ENCODE measurements around the gene RAMP1.

The RAMP1 gene

GRCh38 chr2:237952851-237953250 lies 93.4 kb downstream of the RAMP1 start:
- no peak overlapping the region for H3K9ac ChIP-seq
- no peaks in the 10 kb centered on the region for H3K27me3 ChIP-seq
- no peaks in the 10 kb centered on the region for H3K36me3 ChIP-seq
- H3K9me3 ChIP-seq = peaks cover 7% of the 10 kb centered on the region
- H4K20me1 ChIP-seq = no peaks in the 10 kb centered on the region
- no peak for TF ChIP-seq Cebpa-rat (IDR thresholded peaks at IDR 0.05)
- H3K4me3 ChIP-seq = no peak overlapping the region
- no peak overlapping the region for H3K27ac ChIP-seq
- no peak overlapping the region for H3K4me2 ChIP-seq
- H3K4me1 ChIP-seq = peaks cover 16% of the 10 kb centered on the region

GRCh38 chr2:237955640-237956401 lies 96.4 kb downstream of the RAMP1 start:
- Histone ChIP-seq H3K4me1 (peaks cover 16% of the 10 kb centered on the region), H3K9ac (no peak overlapping the region), H3K4me3 (no peak overlapping the region), H3K4me2 (no peak overlapping the region), H3K27ac (no peak overlapping the region), H3K27me3 (no peaks in the 10 kb centered on the region), H3K9me3 (peaks cover 7% of the 10 kb centered on the region), H4K20me1 (no peaks in the 10 kb centered on the region), H3K36me3 (no peaks in the 10 kb centered on the region)
- TF ChIP-seq Cebpa-rat (IDR thresholded peaks at IDR 0.05) = no peak

- Histone ChIP-seq H3K27me3 (no peaks in the 10 kb centered on the region), H3K27ac (no peak overlapping the region), H3K36me3 (no peaks in the 10 kb centered on the region), H3K9me3 (peaks cover 10% of the 10 kb centered on the region), H4K20me1 (no peaks in the 10 kb centered on the region), H3K4me2 (no peak overlapping the region), H3K4me1 (peaks cover 16% of the 10 kb centered on the region), H3K4me3 (no peak overlapping the region), H3K9ac (no peak overlapping the region)
- TF ChIP-seq Cebpa-rat (IDR thresholded peaks at IDR 0.05) = no peak
Measured at GRCh38 chr2:237956402-237956736, 96.9 kb downstream of the RAMP1 start.

DNA sequence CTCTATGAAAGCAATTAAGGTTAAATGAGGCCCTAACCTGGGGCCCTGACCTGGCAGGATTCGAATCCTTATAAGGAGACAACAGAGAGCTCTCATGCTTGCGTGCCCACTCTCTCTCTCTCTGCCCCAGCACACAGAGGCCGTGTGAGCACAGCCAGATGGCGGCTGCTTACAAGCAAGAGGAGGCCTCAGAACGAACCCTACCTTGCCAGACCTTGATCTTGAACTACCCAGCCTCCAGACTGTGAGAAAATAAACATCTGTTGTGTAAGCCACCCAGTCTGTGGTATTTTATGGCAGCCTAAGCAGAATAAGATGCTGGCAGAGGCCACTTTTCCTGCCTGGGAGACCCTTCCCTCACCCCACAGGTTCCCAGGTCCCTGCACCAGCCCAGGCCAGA lies 102.2 kb downstream of the RAMP1 start:
- H3K27me3 ChIP-seq = no peaks in the 10 kb centered on the region
- peaks cover 25% of the 10 kb centered on the region for H3K9me3 ChIP-seq
- H3K4me3 ChIP-seq = no peak overlapping the region
- H3K36me3 ChIP-seq = 0 out of 2 replicates have a peak, but pooled peaks cover 6% of the 10 kb centered on the region
- no peak overlapping the region for H3K4me2 ChIP-seq
- TF ChIP-seq Cebpa-rat (IDR thresholded peaks at IDR 0.05) = no peak
- no peaks in the 10 kb centered on the region for H4K20me1 ChIP-seq
- peaks cover 13% of the 10 kb centered on the region for H3K4me1 ChIP-seq
- H3K27ac ChIP-seq = no peak overlapping the region
- no peak overlapping the region for H3K9ac ChIP-seq
